Glutamatergic neuron (in vitro differentiated cells): Measurements from ENCODE around the gene SRMS. TPM values are rescaled to one million over a fixed set of nuclear protein-coding genes. Genes with fewer than 3 reads are reported as not detected.

Experiments used
- DNase-seq: peaks from one replicate; pipeline ENCODE4 v3.0.0; 2022
- H3K27ac Mint-ChIP-seq: one replicate; pipeline ENCODE4 v1.8.0; 2020; ENCODE audit warnings: mild to moderate bottlenecking, mixed read lengths, inconsistent platforms; ENCODE audit not compliant: unreplicated experiment
- H3K27me3 Mint-ChIP-seq: one replicate; pipeline ENCODE4 v1.8.0; 2020; ENCODE audit warnings: mild to moderate bottlenecking, moderate library complexity, mixed read lengths, inconsistent platforms; ENCODE audit not compliant: unreplicated experiment
- H3K36me3 Mint-ChIP-seq: one replicate; pipeline ENCODE4 v1.8.0; 2020; ENCODE audit warnings: mild to moderate bottlenecking, mixed read lengths, inconsistent platforms; ENCODE audit not compliant: unreplicated experiment
- H3K4me1 Mint-ChIP-seq: one replicate; pipeline ENCODE4 v1.8.0; 2020; ENCODE audit warnings: mild to moderate bottlenecking, low read depth, mixed read lengths, inconsistent platforms; ENCODE audit not compliant: unreplicated experiment
- H3K4me3 Mint-ChIP-seq: one replicate; pipeline ENCODE4 v1.8.0; 2020; ENCODE audit warnings: mild to moderate bottlenecking, mixed read lengths, inconsistent platforms; ENCODE audit not compliant: unreplicated experiment
- H3K9me3 Mint-ChIP-seq: one replicate; pipeline ENCODE4 v1.8.0; 2020; ENCODE audit warnings: mild to moderate bottlenecking, moderate library complexity, mixed read lengths, inconsistent platforms; ENCODE audit not compliant: unreplicated experiment
- CTCF ChIP-seq: fragments of 200-600 bp; sonication (generic); IDR thresholded peaks from one replicate; pipeline ENCODE4 v1.5.0; 2021; ENCODE audit not compliant: partially characterized antibody, unreplicated experiment
- total RNA-seq: library from RNA; stranded (reverse); fragmentation: NEBNext Ultra II Directional; extraction: Animal tissue kit (Norgen Biotek cat#: 25700); gene quantifications from one replicate; pipeline ENCODE4 v1.2.1, GENCODE V29; 2021; ENCODE audit not compliant: unreplicated experiment

The SRMS gene
- total RNA-seq, 1 donor from 2014 or later = not detected

- no peak for DNase-seq
- Mint-ChIP-seq H3K27ac (no peak overlapping the region), H3K4me3 (no peak overlapping the region), H3K36me3 (no peaks in the 10 kb centered on the region), H3K9me3 (peaks cover 6% of the 10 kb centered on the region), H3K27me3 (no peaks in the 10 kb centered on the region), H3K4me1 (peaks cover 5% of the 10 kb centered on the region)
- no peak for TF ChIP-seq CTCF
Measured at GRCh38 chr20:63578224-63579016, 30.9 kb upstream of the SRMS start.

- Mint-ChIP-seq H3K27ac (no peak overlapping the region), H3K4me1 (peaks cover 5% of the 10 kb centered on the region), H3K36me3 (no peaks in the 10 kb centered on the region), H3K9me3 (peaks cover 6% of the 10 kb centered on the region), H3K4me3 (no peak overlapping the region), H3K27me3 (no peaks in the 10 kb centered on the region)
- no peak for TF ChIP-seq CTCF
- DNase-seq = no peak
Measured at GRCh38 chr20:63577317-63577894, 29.9 kb upstream of the SRMS start.

GRCh38 chr20:63576311-63576710 lies 28.8 kb upstream of the SRMS start:
- no peaks in the 10 kb centered on the region for H3K27me3 Mint-ChIP-seq
- no peak overlapping the region for H3K4me3 Mint-ChIP-seq
- no peak overlapping the region for H3K27ac Mint-ChIP-seq
- TF ChIP-seq CTCF = no peak
- no peak for DNase-seq
- H3K9me3 Mint-ChIP-seq = peaks cover 6% of the 10 kb centered on the region
- no peaks in the 10 kb centered on the region for H3K36me3 Mint-ChIP-seq
- peaks cover 2% of the 10 kb centered on the region for H3K4me1 Mint-ChIP-seq

GRCh38 chr20:63574829-63575743 lies 27.5 kb upstream of the SRMS start:
- Mint-ChIP-seq H3K4me1 (peaks cover 2% of the 10 kb centered on the region), H3K9me3 (peaks cover 6% of the 10 kb centered on the region), H3K36me3 (no peaks in the 10 kb centered on the region), H3K4me3 (no peak overlapping the region), H3K27me3 (peaks cover under 1% of the 10 kb centered on the region), H3K27ac (no peak overlapping the region)
- DNase-seq = no peak
- TF ChIP-seq CTCF = no peak
